Astrocyte of the spinal cord (primary cell): ENCODE results near the gene OR5H6.

Experiments
- DNase-seq: peaks from one replicate; pipeline ENCODE4 v3.0.0; 2011; ENCODE audit warnings: low read depth, low spot score
- H3K4me3 ChIP-seq: 2 replicates; pipeline ENCODE4 v1.5.1; 2011; ENCODE audit warnings: low read depth, mild to moderate bottlenecking, low read length, moderate library complexity
- CTCF ChIP-seq: IDR thresholded peaks from 2 replicates; pipeline ENCODE4 v1.5.1; 2012; ENCODE audit warnings: low read depth, mild to moderate bottlenecking, low read length, inconsistent platforms
- in situ Hi-C: cut with HindIII; loops from 2 replicates; pipeline ENCODE4 v1.10.0; 2017; ENCODE audit warnings: low sequenced_read_pairs

OR5H6 gene

DNA sequence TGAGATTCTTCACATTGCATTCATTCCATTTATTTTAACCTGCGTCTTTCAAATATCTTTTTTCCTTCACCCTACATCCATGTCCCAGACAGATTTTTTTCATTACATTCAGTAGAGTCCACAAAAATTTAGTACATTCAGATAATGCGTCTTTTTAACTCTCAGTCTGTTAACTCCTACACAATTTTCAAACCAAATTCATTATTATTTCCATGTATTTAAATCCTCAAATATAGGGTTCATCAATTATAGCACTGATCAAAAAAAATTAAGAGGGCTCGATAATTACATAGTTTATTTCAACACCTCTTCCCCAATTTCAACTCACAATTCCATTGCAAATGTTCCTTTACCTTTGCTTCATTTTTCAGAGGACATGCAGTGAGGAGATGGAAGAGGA is at the start of gene OR5H6:
TSS of gene OR5H6 (plus strand) at position 301 of the 400 bp plus-strand sequence. CDS start at position 390, 89 bp downstream.
- no peak for TF ChIP-seq CTCF
- in situ Hi-C loops = no loop called here
- H3K4me3 ChIP-seq = no peak within 1 kb of the TSS
- DNase-seq = no peak

DNA sequence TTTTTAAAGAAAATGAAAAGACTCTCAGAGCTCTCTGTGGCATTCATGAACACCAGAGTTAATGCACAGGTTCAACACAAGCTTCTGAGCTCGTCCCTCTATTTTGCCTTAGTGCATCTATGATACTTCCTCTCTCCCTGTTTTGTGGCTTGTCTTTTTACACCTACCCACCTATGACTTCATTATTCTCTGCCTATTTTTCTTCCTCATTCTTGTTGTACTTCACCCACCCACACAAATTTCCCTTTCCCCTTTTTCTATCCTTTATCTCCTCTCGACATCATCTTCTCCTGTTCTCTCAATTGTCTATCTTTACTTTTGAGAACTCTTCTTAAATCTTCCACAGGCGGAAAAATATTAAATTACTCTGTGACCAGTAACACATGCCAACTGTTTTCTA is 49.0 kb upstream of the OR5H6 start:
- no peak overlapping the region for H3K4me3 ChIP-seq
- no peak for DNase-seq
- in situ Hi-C loops = no loop called here
- no peak for TF ChIP-seq CTCF

DNA sequence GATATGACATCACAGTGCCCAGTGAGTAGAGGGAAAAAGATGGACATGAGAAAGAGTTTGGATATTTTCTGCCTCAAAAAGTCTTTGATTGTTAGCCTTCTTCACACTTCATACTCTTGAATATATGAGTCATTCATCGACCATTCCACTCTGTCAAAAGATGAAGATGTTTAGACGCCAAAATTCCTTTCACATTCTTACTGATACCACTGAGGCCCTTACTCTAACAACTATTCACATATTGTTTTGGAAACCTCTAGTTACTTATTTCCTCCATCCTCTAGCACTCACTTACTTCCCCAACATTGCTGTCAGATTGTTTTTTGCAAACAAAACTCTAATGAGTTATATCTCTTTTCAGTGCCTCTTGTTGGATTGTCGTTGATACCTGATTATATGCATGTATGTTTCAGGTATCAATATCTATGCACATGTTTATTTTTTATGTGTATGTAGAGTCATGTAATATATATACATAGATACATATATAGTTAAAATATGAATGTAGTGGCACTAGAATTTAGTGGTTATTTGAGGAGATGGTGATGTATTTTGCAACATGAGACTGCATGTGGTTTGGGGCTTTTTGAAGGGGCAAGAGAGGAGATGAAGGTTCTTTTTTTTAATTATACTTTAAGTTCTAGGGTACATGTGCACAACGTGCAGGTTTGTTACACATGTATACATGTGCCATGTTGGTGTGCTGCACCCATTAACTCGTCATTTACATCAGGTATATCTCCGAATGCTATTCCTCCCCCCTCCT is 40.0 kb upstream of the OR5H6 start:
- H3K4me3 ChIP-seq = no peak overlapping the region
- TF ChIP-seq CTCF = no peak
- DNase-seq = no peak
- in situ Hi-C loops = no loop called here

DNA sequence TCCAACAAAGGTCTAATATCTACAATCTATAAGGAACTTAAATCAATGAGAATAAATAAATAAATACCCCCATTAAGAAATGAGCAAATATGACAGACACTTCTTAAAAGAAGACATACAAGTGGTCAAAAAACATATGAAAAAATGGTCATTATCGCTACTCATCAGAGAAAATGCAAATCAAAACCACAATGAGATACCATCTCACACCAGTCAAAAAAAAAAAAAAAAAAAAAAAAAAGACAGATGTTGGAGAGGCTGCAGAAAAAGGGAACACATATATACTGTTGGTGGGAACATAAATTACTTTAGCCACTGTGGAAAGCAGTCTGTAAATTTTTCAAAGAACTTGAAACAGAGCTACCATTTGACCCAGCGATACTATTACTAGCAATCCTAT is 31.6 kb upstream of the OR5H6 start:
- DNase-seq = no peak
- no peak for TF ChIP-seq CTCF
- in situ Hi-C loops = no loop called here
- no peak overlapping the region for H3K4me3 ChIP-seq

- in situ Hi-C loops = no loop called here
- H3K4me3 ChIP-seq = no peak overlapping the region
- no peak for DNase-seq
- TF ChIP-seq CTCF = no peak
These were observed 30.6 kb upstream of the OR5H6 start for GRCh38 chr3:98233468-98233867.

DNA sequence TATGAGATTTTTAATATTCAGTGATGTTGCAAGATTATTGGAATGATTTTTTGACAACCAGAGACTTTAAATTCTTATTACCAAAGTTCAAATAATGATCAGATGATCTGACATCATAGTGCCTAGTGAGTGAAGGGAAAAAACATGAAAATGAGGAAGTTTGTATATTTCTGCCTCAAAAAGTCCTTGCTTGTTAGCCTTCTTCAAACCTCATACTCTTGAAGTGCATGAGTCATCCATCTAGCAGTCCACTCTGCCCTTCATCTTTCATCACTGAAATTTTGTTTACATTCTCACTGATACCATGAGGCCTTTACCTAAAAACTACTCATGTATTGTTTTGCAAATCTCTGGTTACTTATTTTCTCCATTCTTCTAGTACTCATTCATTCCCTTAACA is 23.9 kb upstream of the OR5H6 start:
- no peak for DNase-seq
- H3K4me3 ChIP-seq = no peak overlapping the region
- no peak for TF ChIP-seq CTCF
- in situ Hi-C loops = no loop called here

DNA sequence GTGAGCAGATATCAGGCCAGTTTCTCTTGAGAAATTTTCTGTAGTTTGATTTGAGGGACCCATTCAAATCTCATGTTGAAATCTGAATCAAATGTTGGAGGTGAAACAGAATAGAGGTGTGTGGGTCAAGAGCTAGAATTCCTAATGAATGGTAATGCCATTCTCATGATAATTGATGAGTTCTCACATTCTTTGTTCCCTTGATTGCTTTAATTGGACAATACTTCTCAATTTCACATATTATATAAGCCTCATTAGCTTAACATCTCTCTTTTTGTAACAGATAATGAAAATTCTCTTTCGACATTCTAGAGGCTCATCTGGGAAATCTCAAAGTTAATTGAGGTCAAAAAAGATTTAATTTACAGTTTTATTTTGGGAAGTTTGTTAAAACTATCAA is 21.9 kb upstream of the OR5H6 start:
- no peak for TF ChIP-seq CTCF
- in situ Hi-C loops = no loop called here
- H3K4me3 ChIP-seq = no peak overlapping the region
- no peak for DNase-seq
